Coronary artery (tissue), 2 donors: ENCODE data around the gene HARS1.
A peak's percentile ranks its signal among the peaks of the same experiment; 100 is the strongest.
"Not testable (repeated sequence)": the region's sequence is repeated elsewhere in the genome, so short reads cannot be mapped to it uniquely, and the experiment has no call there.

Experiments
- DNase-seq: peaks from one replicate; pipeline ENCODE4 v3.0.0-alpha.2; 2017; ENCODE audit warnings: low spot score
- H3K27ac ChIP-seq, 2 donors: fragments of 200-600 bp; sonication (generic); one replicate each; pipeline ENCODE4 v1.5.1; 2016 to 2019
- H3K4me3 ChIP-seq: fragments of 200-600 bp; sonication (generic); 2 replicates; pipeline ENCODE4 v1.5.1; 2016; ENCODE audit warnings: mild to moderate bottlenecking, moderate library complexity
- TF ChIP-seq, protein P1 (sequence below): fragments of 200-600 bp; sonication (generic); IDR thresholded peaks from one replicate; pipeline ENCODE4 v1.5.1; 2019; ENCODE audit warnings: antibody characterized with exemption

HARS1 gene

DNA sequence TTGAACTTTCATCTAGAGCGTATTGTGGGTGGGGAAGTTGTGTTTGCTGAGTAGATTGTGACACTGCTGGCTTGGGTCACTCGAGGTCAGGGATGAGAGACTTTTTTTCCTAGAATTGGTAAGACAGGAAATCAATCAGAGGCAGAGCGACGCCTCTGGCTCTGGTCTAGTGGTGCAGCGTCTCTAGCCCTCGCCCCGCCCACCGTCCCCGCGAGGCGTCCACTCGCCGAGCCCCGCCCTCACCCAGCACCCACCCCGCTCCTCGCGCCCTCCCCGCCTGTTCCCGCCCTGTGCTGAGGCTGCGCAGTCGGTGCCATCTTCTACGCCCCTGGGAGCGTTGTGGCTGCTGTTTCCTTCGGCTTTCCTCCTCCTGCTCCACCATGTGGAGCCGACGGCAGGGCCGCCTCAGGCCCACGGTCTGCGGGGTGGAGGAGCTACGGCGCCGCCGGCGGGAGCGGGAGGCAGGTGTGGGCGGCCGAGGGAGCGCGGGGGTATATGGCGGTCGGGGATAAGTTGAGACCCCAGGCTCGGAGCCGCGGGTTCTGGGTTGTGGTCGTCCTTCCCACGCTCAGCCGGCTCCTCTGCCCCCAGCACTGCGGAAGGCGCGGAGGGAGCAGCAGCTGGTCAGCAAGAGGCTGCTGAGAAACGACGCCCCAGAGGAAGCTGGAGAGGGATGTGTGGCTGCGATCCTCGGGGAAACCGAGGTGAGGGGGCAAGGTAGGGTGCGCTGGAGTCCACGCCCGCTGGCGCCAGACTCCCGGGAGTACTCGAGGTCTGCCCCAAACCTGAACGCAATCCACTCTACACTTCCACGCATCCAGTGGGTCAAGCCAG is 51.8 kb downstream of the HARS1 start, which contains the start of gene TMCO6:
TMCO6 (plus strand) TSS at position 304 of the 834 bp plus-strand sequence; CDS start at position 381, 77 bp downstream.
- Histone ChIP-seq H3K27ac (peak within 1 kb of the TSS; percentile 81 to 88), H3K4me3 (peak within 1 kb of the TSS; percentile 81)
- DNase-seq = peak; percentile 97
- TF ChIP-seq, protein P1, sequence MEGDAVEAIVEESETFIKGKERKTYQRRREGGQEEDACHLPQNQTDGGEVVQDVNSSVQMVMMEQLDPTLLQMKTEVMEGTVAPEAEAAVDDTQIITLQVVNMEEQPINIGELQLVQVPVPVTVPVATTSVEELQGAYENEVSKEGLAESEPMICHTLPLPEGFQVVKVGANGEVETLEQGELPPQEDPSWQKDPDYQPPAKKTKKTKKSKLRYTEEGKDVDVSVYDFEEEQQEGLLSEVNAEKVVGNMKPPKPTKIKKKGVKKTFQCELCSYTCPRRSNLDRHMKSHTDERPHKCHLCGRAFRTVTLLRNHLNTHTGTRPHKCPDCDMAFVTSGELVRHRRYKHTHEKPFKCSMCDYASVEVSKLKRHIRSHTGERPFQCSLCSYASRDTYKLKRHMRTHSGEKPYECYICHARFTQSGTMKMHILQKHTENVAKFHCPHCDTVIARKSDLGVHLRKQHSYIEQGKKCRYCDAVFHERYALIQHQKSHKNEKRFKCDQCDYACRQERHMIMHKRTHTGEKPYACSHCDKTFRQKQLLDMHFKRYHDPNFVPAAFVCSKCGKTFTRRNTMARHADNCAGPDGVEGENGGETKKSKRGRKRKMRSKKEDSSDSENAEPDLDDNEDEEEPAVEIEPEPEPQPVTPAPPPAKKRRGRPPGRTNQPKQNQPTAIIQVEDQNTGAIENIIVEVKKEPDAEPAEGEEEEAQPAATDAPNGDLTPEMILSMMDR = peak; percentile 51

DNA sequence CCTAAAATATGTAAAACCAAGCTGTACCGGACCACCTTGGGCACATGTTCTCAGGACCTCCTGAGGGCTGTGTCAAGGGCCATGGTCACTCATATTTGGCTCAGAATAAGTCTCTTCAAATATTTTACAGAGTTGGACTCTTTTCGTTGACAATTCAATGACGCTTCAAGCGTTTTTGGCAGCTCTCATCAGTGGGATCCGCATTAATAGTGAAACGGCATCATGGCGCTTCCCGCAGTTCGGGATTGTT is 52.3 kb downstream of the HARS1 start:
- Histone ChIP-seq H3K27ac (peak overlapping the region; percentile 81 to 88), H3K4me3 (peak overlapping the region; percentile 81)
- not testable (repeated sequence) for DNase-seq

DNA sequence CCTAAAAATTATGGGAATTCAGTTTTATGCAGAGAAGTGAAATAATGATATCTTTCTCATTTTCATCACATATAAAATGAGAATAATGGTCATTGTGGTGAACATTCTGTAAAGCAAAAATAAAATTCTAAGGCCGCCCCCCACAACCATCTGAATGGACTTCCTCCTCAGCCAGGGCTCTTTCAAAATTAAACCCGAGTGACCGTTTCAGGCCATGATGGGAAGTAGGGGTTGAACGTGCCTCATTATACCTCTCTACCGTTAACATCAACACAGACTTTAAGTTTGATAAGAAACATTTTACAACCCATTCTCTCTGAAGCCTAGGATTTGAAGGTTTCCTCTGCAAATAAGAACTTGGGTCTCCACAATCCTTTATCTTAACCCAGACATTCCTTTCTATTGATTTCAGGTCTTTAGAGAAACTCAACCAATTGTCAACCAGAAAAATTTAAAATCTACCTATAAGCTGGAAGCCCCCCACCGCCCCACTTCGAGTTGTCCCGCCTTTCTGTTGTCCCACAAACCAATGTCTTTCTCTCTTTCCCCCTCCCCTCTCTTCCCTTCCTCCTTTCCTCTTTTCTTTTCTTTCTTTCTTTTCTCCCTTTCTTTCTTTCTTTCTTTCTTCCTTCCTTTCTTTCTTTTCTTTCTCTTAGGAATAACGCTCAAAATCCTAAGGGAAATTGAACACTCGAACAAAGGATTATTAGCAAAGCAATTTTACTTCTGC is 53.6 kb downstream of the HARS1 start:
- H3K27ac ChIP-seq = no peak overlapping the region
- TF ChIP-seq, protein P1 = no peak
- no peak for DNase-seq
- no peak overlapping the region for H3K4me3 ChIP-seq

DNA sequence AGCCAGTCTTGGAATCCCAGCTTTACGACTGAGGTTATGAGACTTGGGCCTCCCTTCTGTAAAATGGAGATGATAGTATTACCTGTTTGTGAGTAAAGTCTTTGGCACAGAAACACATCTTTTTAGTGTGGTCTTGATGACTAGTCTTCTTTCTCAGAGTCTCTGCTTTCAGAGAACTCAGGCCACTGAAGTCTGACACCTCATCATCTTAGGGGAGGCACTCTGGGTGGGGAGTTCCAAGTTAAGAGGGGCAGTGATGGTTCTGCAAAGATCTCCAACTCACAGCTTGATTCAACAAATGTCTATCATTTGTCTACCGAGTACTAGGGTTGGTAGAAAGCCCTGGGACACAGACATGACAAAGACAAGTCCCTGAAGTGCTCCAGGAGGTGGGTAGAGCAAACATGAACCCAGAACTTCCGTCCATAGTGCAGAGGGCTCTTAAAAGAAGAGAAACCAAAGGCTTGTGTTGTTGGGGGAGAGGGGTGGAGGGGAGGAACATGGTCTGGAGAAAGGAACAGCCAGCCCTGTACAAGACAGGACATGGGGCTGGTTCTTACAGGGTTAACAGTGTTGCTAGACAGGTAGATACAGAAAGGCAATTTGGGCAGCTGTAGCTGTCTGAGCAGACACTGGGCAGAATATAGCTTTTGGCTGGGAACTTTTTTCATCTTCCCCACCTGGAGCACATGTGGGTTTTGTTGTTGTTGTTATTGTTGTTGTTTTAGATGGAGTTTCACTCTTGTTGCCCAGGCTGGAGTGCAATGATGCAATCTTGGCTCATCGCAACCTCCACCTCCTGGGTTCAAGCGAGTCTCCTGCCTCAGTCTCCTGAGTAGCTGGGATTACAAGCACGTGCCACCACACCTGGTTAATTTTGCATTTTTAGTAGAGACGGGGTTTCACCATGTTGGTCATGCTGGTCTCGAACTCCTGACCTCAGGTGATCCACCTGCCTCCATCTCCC is 55.6 kb downstream of the HARS1 start:
- H3K27ac ChIP-seq = no peak overlapping the region
- no peak overlapping the region for H3K4me3 ChIP-seq
- DNase-seq = no peak
- TF ChIP-seq, protein P1 = no peak

DNA sequence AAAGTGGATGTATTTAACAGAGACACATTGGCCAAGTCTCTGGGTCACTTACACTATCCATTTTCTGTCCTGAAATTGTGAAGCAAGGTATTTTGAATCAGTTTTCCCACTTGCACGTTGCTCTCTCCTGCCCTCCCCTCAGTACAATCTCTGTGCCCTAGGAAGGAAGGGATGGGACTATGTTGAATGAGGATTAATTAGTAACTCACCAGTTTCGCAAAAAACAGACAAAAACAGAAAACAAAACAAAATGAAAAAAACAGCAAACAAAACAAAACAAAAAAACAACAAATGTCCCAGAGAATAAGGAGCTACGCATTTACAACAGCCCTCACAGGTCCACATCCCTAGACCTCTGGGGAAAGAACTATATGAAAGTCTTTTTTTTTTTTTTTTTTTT is 57.1 kb downstream of the HARS1 start:
- TF ChIP-seq, protein P1 = no peak
- no peak overlapping the region for H3K4me3 ChIP-seq
- DNase-seq = no peak
- H3K27ac ChIP-seq = no peak overlapping the region

DNA sequence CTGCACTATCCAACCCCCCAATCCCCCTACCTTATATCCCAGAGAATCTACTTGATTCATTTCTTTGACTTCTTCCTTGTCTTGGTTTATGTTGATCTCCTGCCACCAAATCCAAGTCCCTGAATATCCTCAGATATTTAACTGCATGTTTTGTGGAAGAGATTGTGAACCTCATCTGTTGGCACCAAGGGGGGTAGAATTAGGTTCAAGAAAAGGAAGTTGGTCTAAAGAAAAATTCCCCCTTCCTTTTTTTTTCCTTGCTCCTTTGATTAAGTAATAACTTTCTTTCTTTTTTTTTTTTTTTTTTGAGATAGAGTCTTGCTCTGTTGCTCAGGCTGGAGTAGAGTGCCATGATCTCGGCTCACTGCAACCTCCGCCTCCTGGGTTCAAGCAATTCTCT is 57.7 kb downstream of the HARS1 start:
- Histone ChIP-seq H3K4me3 (peak overlapping the region; percentile 74), H3K27ac (peak overlapping the region; percentile 60 to 81)
- DNase-seq = no peak
- TF ChIP-seq, protein P1 = no peak

DNA sequence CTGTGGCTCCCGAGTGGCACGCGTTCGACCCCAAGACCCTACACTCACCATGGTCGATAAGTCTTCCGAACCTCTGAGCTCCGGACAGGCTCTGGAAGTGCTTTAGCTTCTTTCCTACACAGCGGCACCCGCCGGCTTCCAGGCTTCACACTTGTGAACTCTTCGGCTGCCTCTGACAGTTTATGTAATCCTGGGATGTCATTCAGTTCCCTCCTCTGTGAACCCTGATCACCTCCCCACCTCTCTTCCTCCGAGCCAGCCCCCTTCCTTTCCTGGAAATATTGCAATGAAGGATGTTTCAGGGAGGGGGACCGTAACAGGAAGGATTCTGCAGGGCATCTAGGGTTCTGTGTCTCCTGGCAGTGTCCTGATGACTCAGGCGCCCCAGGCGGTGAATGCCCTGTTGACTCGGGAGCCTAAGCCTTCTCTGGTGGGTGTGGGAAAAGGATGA is 58.1 kb downstream of the HARS1 start, which contains the start of gene CD14:
CD14 (minus strand) TSS at position 155 of the 451 bp plus-strand sequence; CDS start at position 51, 104 bp downstream.
- TF ChIP-seq, protein P1 = no peak
- H3K4me3 ChIP-seq = peak within 1 kb of the TSS; percentile 74
- H3K27ac ChIP-seq = peak within 1 kb of the TSS; percentile 60 to 81
- DNase-seq = peak; percentile 80
